Ovary (tissue), 3 donors: ENCODE measurements around the gene BTN3A1.
"Not testable (repeated sequence)": the region's sequence is repeated elsewhere in the genome, so short reads cannot be mapped to it uniquely, and the experiment has no call there.

Source experiments
- CTCF ChIP-seq, 3 donors: fragments of 450-650 bp in 2 of 3; fragments of 200-600 bp in 1 of 3; IDR thresholded peaks; one replicate each; pipeline versions ENCODE4 v1.5.1 to v1.8.0; 2016 to 2022; ENCODE audit warnings: antibody characterized with exemption in 3 of 3, mild to moderate bottlenecking in 1 of 3
- POLR2A ChIP-seq: fragments of 450-650 bp; IDR thresholded peaks from one replicate; pipeline ENCODE4 v1.6.1; 2017; ENCODE audit warnings: antibody characterized with exemption, mild to moderate bottlenecking, moderate library complexity
- donor health status: DM: no; HTN: no; CAD: no.

- TF ChIP-seq POLR2A; CTCF (IDR thresholded peaks at IDR 0.05): not testable (repeated sequence)
These were observed 44.5 kb upstream of the BTN3A1 start for GRCh38 chr6:26357543-26357942.
